GM12878 (cell line): Measurements from ENCODE around the gene ZNF296. TPM values are rescaled to one million over a fixed set of nuclear protein-coding genes. Genes with fewer than 3 reads are reported as not detected.
A peak's percentile ranks its signal among the peaks of the same experiment; 100 is the strongest.

Experiments used
- ATAC-seq: fragments of 200-7000 bp; cut with Tn5 transposase; 3 replicates; pipeline ENCODE4 v1.9.1; 2020; ENCODE audit warnings: mild to moderate bottlenecking, moderate library complexity
- BruUV-seq: library from RNA; stranded (reverse); fragments of 400-500 nt; replicated peaks from 2 replicates; lab custom pipeline; 2021; lab: Mats Ljungman, UMichigan
- CTCF ChIA-PET: fragments of 300-600 bp; sonication (Branson Sonifier 250); formaldehyde crosslinking; extraction: SDS; loops from one replicate; lab custom pipeline; 2021; ENCODE audit warnings: inconsistent platforms; lab: Yijun Ruan, JAX
- POLR2A ChIA-PET: fragments of 350-600 bp; formaldehyde crosslinking; extraction: SDS; loops from one replicate; lab custom pipeline; 2021; ENCODE audit warnings: inconsistent platforms; lab: Charles Lee
- RAD21 ChIA-PET: fragments of 300-600 bp; sonication (Branson Sonifier 250); formaldehyde crosslinking; loops from one replicate; lab custom pipeline; 2023; ENCODE audit warnings: antibody characterized with exemption; ENCODE audit not compliant: unreplicated experiment; lab: Charles Lee
- SMC1A ChIA-PET: fragments of 300-600 bp; sonication (Branson Sonifier 250); formaldehyde crosslinking; loops from one replicate; lab custom pipeline; 2023; ENCODE audit not compliant: unreplicated experiment, uncharacterized antibody; lab: Charles Lee
- DNase-seq: peaks from one replicate; pipeline ENCODE4 v3.0.0-alpha.2; 2011; ENCODE audit warnings: low read depth, low spot score
- FAIRE-seq: peaks from 3 replicates; lab custom pipeline; 2011; peaks lifted over from hg19 to GRCh38; lab: Jason Lieb, UNC
- H2AFZ ChIP-seq: 2 replicates; pipeline ENCODE4 v1.6.0; 2011; ENCODE audit warnings: low read depth, low read length, control low read depth; ENCODE audit not compliant: control insufficient read depth
- H3K27ac ChIP-seq: 2 replicates; pipeline ENCODE4 v1.5.1; 2011; ENCODE audit warnings: control low read depth; ENCODE audit not compliant: control insufficient read depth, insufficient read depth
- H3K27me3 ChIP-seq, 2 experiments: replicated peaks in 1 of 2; 2 replicates each; pipeline versions ENCODE4 v1.6.0 to v1.6.1; 2011; ENCODE audit warnings: low read length in 1 of 2; ENCODE audit not compliant: control insufficient read depth in 2 of 2, insufficient read depth in 2 of 2
- H3K36me3 ChIP-seq, 2 experiments: 2 replicates each; pipeline ENCODE4 v1.5.1; 2011; ENCODE audit warnings: low read length in 1 of 2; ENCODE audit not compliant: control insufficient read depth in 2 of 2, insufficient read depth in 2 of 2
- H3K4me1 ChIP-seq: 2 replicates; pipeline ENCODE4 v1.6.1; 2011; ENCODE audit warnings: mild to moderate bottlenecking, low read length, moderate library complexity, mixed read lengths; ENCODE audit not compliant: control insufficient read depth, insufficient read depth
- H3K4me2 ChIP-seq: 2 replicates; pipeline ENCODE4 v1.6.0; 2011; ENCODE audit warnings: control low read depth; ENCODE audit not compliant: control insufficient read depth, insufficient read depth
- H3K4me3 ChIP-seq: fragments of 200-600 bp; sonication (generic); 2 replicates; pipeline ENCODE4 v1.5.1; 2016
- H3K79me2 ChIP-seq: 2 replicates; pipeline ENCODE4 v1.6.0; 2011; ENCODE audit warnings: low read length; ENCODE audit not compliant: control insufficient read depth, insufficient read depth
- H3K9ac ChIP-seq: 2 replicates; pipeline ENCODE4 v1.8.0; 2011; ENCODE audit warnings: low read length, control low read depth, mixed read lengths; ENCODE audit not compliant: control insufficient read depth, insufficient read depth
- H3K9me3 ChIP-seq: replicated peaks from 3 replicates; pipeline ENCODE4 v1.5.1; 2011; ENCODE audit warnings: mild to moderate bottlenecking, low read length; ENCODE audit not compliant: control insufficient read depth, insufficient read depth
- H4K20me1 ChIP-seq: 2 replicates; pipeline ENCODE4 v1.6.0; 2011; ENCODE audit not compliant: control insufficient read depth, insufficient read depth
- CBX5 ChIP-seq: sonication (generic); IDR thresholded peaks from 2 replicates; pipeline ENCODE4 v1.6.1; 2016; ENCODE audit warnings: low read depth, moderate library complexity, mild to moderate bottlenecking, inconsistent platforms
- EP300 ChIP-seq, 2 experiments: fragments of 150-350 bp in 1 of 2; IDR thresholded peaks; 2 replicates each; pipeline ENCODE4 v1.6.1; 2011 to 2012; ENCODE audit warnings: low read depth in 2 of 2, low read length in 2 of 2, borderline replicate concordance in 1 of 2, improper control_type of control experiment in 1 of 2, inconsistent platforms in 1 of 2; ENCODE audit not compliant: control insufficient read depth in 1 of 2
- GABPA ChIP-seq: IDR thresholded peaks from 2 replicates; pipeline ENCODE4 v1.6.1; 2014; ENCODE audit warnings: antibody characterized with exemption, low read depth, mild to moderate bottlenecking, inconsistent platforms
- IKZF1 ChIP-seq: fragments of 450-650 bp; conservative IDR thresholded peaks from 2 replicates; pipeline ENCODE4 v1.6.1; 2017; ENCODE audit warnings: antibody characterized with exemption, mild to moderate bottlenecking
- JUNB ChIP-seq: IDR thresholded peaks from 2 replicates; pipeline ENCODE4 v1.6.1; 2016; ENCODE audit warnings: antibody characterized with exemption, mild to moderate bottlenecking
- KDM1A ChIP-seq: fragments of 200-600 bp; sonication (generic); IDR thresholded peaks from 2 replicates; pipeline ENCODE4 v1.6.1; 2016; ENCODE audit warnings: borderline replicate concordance
- MTA3 ChIP-seq: IDR thresholded peaks from 2 replicates; pipeline ENCODE4 v1.6.1; 2012; ENCODE audit warnings: low read length, inconsistent platforms, borderline replicate concordance
- NFXL1 ChIP-seq: fragments of 450-650 bp; IDR thresholded peaks from 2 replicates; pipeline ENCODE4 v1.6.1; 2017; ENCODE audit warnings: antibody characterized with exemption, mild to moderate bottlenecking, borderline replicate concordance
- NRF1 ChIP-seq: conservative IDR thresholded peaks from 2 replicates; pipeline ENCODE4 v1.6.1; 2011; ENCODE audit warnings: mild to moderate bottlenecking, low read depth, low read length, improper control_type of control experiment
- RB1 ChIP-seq: fragments of 450-650 bp; formaldehyde crosslinking; IDR thresholded peaks from 2 replicates; pipeline ENCODE4 v1.6.1; 2017; ENCODE audit warnings: mild to moderate bottlenecking, borderline replicate concordance
- RBBP5 ChIP-seq: fragments of 200-600 bp; sonication (generic); conservative IDR thresholded peaks from 2 replicates; pipeline ENCODE4 v1.6.1; 2016
- RELA ChIP-seq: fragments of 450-650 bp; IDR thresholded peaks from 2 replicates; pipeline ENCODE4 v1.8.0; 2014; ENCODE audit warnings: borderline replicate concordance; ENCODE audit not compliant: partially characterized antibody
- SPI1 ChIP-seq: IDR thresholded peaks from 2 replicates; pipeline ENCODE4 v1.6.1; 2011; ENCODE audit warnings: low read depth, mild to moderate bottlenecking, low read length, moderate library complexity, borderline replicate concordance; ENCODE audit not compliant: insufficient read depth
- YBX1 ChIP-seq: fragments of 450-650 bp; IDR thresholded peaks from 2 replicates; pipeline ENCODE4 v1.6.1; 2016; ENCODE audit warnings: antibody characterized with exemption
- WGBS: methylation state at CpG from one replicate; pipeline ENCODE4 v1.1.6; 2016; ENCODE audit warnings: low lambda C conversion rate; ENCODE audit not compliant: insufficient replicate concordance, insufficient coverage; ENCODE audit errors: missing lambda C conversion rate; 5-methylcytosine and 5-hydroxymethylcytosine counted together
- in situ Hi-C: fragments of 300-500 bp; cut with MboI; formaldehyde crosslinking; loops from 9 replicates; pipeline ENCODE4 v1.14.3; 2018; ENCODE audit warnings: mixed read lengths
- intact Hi-C: fragments of 100-400 bp; cut with micrococcal nuclease; formaldehyde crosslinking; loops from one replicate; pipeline ENCODE4 v1.14.2; 2022; ENCODE audit not compliant: unreplicated experiment
- polyA plus RNA-seq, 11 experiments: library from polyadenylated mRNA; depleted of rRNA in 4 of 11; unstranded in 6 of 11; stranded (reverse) in 5 of 11; fragments of >200 nt; fragmentation: Nextera tagmentation in 4 of 11; fragmentation: Illumina TruSeq in 1 of 11; extraction: Ambion mirVana in 4 of 11; extraction: Trizol in 1 of 11; gene quantifications; 1 replicate in 1 of 11; 2 replicates in 10 of 11; pipeline versions ENCODE4 v1.2.1 to v1.2.3, GENCODE V29; 2011 to 2016; ENCODE audit warnings: inconsistent platforms in 2 of 11, missing spikeins in 2 of 11, low read depth in 1 of 11
- total RNA-seq, 4 experiments: library from RNA; depleted of rRNA in 3 of 4; stranded (reverse); fragments of >200 nt in 3 of 4; fragmentation: Illumina TruSeq in 1 of 4; extraction: Trizol in 1 of 4; gene quantifications; 2 replicates each; pipeline versions ENCODE4 v1.2.1 to v1.2.3, GENCODE V29; 2013 to 2021
- TF ChIP-seq, protein P1 (sequence below): fragments of 450-650 bp; IDR thresholded peaks from 2 replicates; pipeline ENCODE4 v1.6.1; 2016; ENCODE audit warnings: mild to moderate bottlenecking
- TF ChIP-seq, protein P2 (sequence below): IDR thresholded peaks from 2 replicates; pipeline ENCODE4 v1.6.1; 2011; ENCODE audit warnings: low read depth, low read length, improper control_type of control experiment, borderline replicate concordance

Gene ZNF296
- total and polyA plus RNA-seq, 10 of the 15 experiments (the other 5 are each of a cell fraction or from before 2014, with no cell fraction given), result 0.44 to 23.6 (median 3.5) TPM; not detected in 1

DNA sequence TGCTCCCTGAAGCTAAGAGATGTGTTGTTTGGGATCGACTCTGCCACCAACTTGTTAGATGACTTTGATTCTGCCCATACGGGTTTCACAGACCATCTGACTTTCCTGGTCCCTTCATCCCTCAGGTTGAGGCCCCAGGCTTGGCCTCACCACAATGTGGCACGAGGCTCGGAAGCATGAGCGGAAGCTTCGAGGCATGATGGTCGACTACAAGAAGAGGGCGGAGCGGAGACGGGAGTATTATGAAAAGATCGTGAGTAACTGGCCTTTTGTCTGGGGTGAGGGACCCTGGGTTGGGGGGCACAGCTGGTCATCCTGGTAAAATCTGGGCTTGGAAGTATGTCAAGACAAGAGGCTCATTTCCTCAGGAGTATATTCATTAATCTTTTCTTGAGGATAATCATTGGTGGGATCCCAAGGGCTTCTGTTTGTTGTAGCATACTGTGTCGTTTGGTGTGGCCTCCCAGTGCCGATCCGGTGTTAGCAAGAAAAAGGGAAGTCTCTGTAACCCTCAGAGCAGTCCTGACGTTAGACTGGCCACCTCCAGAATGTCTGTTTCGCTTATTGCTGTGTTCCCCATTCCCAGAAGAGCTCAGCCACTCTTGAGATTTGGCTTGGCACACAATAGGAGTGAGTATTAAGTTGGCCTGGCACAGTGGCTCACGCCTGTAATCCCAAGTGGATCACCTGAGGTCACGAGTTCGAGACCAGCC is 36.1 kb downstream of the ZNF296 start:
- RAD21 ChIA-PET, result interaction anchor here (0.8 to 3.3 kb wide), 7 partner anchors 9 to 50 kb away, joined by 3 to 21 read pairs (median 5); no protein-coding TSS in a partner anchor
- BruUV-seq, result TSS peak; percentile 72
- FAIRE-seq, result peak; percentile 54
- intact Hi-C loops (no loop called here), in situ Hi-C loops (no loop called here)
- peak overlapping the region; percentile 76 for H3K4me3 ChIP-seq
- peaks cover 10% of the 10 kb centered on the region for H3K4me1 ChIP-seq
- no peak overlapping the region for H3K27ac ChIP-seq
- H3K79me2 ChIP-seq, result peaks cover 49% of the 10 kb centered on the region
- no peak for TF ChIP-seq YBX1
- TF ChIP-seq GABPA, result no peak
- TF ChIP-seq, protein P1, sequence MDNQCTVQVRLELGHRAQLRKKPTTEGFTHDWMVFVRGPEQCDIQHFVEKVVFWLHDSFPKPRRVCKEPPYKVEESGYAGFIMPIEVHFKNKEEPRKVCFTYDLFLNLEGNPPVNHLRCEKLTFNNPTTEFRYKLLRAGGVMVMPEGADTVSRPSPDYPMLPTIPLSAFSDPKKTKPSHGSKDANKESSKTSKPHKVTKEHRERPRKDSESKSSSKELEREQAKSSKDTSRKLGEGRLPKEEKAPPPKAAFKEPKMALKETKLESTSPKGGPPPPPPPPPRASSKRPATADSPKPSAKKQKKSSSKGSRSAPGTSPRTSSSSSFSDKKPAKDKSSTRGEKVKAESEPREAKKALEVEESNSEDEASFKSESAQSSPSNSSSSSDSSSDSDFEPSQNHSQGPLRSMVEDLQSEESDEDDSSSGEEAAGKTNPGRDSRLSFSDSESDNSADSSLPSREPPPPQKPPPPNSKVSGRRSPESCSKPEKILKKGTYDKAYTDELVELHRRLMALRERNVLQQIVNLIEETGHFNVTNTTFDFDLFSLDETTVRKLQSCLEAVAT, result peak; percentile 59
- TF ChIP-seq JUNB, result no peak
- no peak for TF ChIP-seq KDM1A
- no peak for TF ChIP-seq IKZF1
- no peak for TF ChIP-seq NRF1
- peak; percentile 84 for TF ChIP-seq SPI1
- TF ChIP-seq RB1, result no peak
- no peak for TF ChIP-seq RELA
- no peak for TF ChIP-seq EP300 (IDR thresholded peaks at IDR 0.05; ENCODE audit: borderline replicate concordance in 1 of 2, control insufficient read depth in 1 of 2, low read depth in 2 of 2, low read length in 2 of 2)
- TF ChIP-seq, protein P2, sequence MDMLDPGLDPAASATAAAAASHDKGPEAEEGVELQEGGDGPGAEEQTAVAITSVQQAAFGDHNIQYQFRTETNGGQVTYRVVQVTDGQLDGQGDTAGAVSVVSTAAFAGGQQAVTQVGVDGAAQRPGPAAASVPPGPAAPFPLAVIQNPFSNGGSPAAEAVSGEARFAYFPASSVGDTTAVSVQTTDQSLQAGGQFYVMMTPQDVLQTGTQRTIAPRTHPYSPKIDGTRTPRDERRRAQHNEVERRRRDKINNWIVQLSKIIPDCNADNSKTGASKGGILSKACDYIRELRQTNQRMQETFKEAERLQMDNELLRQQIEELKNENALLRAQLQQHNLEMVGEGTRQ, result no peak
- TF ChIP-seq NFXL1, result no peak
- TF ChIP-seq MTA3, result no peak
- no peak for TF ChIP-seq CBX5
- no peak for TF ChIP-seq RBBP5
- H2AFZ ChIP-seq, result no peak overlapping the region
- CTCF ChIA-PET, result interaction anchor here (1.1 to 2.9 kb wide), 8 partner anchors 11 to 147 kb away, joined by 3 to 14 read pairs (median 4); no protein-coding TSS in a partner anchor
- H3K9ac ChIP-seq, result peak overlapping the region; percentile 95; the same call in 1 of the 2 replicates
- H4K20me1 ChIP-seq, result peaks cover 7% of the 10 kb centered on the region; the same call in 1 of the 2 replicates
- 70% methylated on average over 19 of the region's 19 CpGs for WGBS
- no peaks in the 10 kb centered on the region for H3K27me3 ChIP-seq
- POLR2A ChIA-PET, result interaction anchor here (0.6 to 1.9 kb wide), 10 partner anchors 9 to 136 kb away, joined by 3 to 9 read pairs (median 5); partner anchors contain the start of genes CLPTM1, PPP1R37 and ZNF296
- H3K9me3 ChIP-seq, result no peaks in the 10 kb centered on the region
- peak overlapping the region; percentile 73 for H3K4me2 ChIP-seq
- peaks cover 10 to 35% of the 10 kb centered on the region in 2 experiments; a peak in 2 of 4 replicates for H3K36me3 ChIP-seq
- no peak for DNase-seq
- ATAC-seq, result 0 out of 3 replicates have a peak, but pooled peaks have one; percentile 7
- SMC1A ChIA-PET, result interaction anchor here (0.6 to 2.8 kb wide), 13 partner anchors 7 to 269 kb away, joined by 3 to 10 read pairs (median 4); partner anchors contain the start of gene CLPTM1
